Hepatocyte (in vitro differentiated cells): ENCODE results near the gene SQOR. TPM values are rescaled to one million over a fixed set of nuclear protein-coding genes. Genes with fewer than 3 reads are reported as not detected.
A peak's percentile ranks its signal among the peaks of the same experiment; 100 is the strongest.
"Not testable (repeated sequence)": the region's sequence is repeated elsewhere in the genome, so short reads cannot be mapped to it uniquely, and the experiment has no call there.

Experiments used
- DNase-seq: peaks from one replicate; pipeline ENCODE4 v3.0.0-alpha.2; 2016; ENCODE audit warnings: low spot score
- H2AFZ ChIP-seq: fragments of 200-600 bp; sonication (generic); 2 replicates; pipeline ENCODE4 v1.6.0; 2016; ENCODE audit warnings: antibody characterized with exemption, mild to moderate bottlenecking
- H3K27ac ChIP-seq: fragments of 200-600 bp; sonication (generic); 2 replicates; pipeline ENCODE4 v1.5.1; 2016; ENCODE audit warnings: mild to moderate bottlenecking
- H3K27me3 ChIP-seq: fragments of 200-600 bp; sonication (generic); 2 replicates; pipeline ENCODE4 v1.6.1; 2016
- H3K36me3 ChIP-seq: fragments of 200-600 bp; sonication (generic); replicated peaks from 2 replicates; pipeline ENCODE4 v1.5.1; 2016; ENCODE audit warnings: low read depth; ENCODE audit not compliant: insufficient read depth
- H3K4me1 ChIP-seq: fragments of 200-600 bp; sonication (generic); 2 replicates; pipeline ENCODE4 v1.5.1; 2016; ENCODE audit warnings: mild to moderate bottlenecking, moderate library complexity; ENCODE audit not compliant: insufficient read depth
- H3K4me2 ChIP-seq: fragments of 200-600 bp; sonication (generic); 2 replicates; pipeline ENCODE4 v1.6.0; 2016
- H3K4me3 ChIP-seq: fragments of 200-600 bp; sonication (generic); 2 replicates; pipeline ENCODE4 v1.5.1; 2016; ENCODE audit warnings: mild to moderate bottlenecking
- H3K79me2 ChIP-seq: fragments of 200-600 bp; sonication (generic); 2 replicates; pipeline ENCODE4 v1.6.0; 2017; ENCODE audit warnings: mild to moderate bottlenecking
- H3K9me2 ChIP-seq: fragments of 200-600 bp; sonication (generic); replicated peaks from 2 replicates; pipeline ENCODE4 v1.6.0; 2017; ENCODE audit warnings: mild to moderate bottlenecking; ENCODE audit not compliant: insufficient read depth
- H3K9me3 ChIP-seq: fragments of 200-600 bp; sonication (generic); 2 replicates; pipeline ENCODE4 v1.5.1; 2016; ENCODE audit warnings: low read depth, mild to moderate bottlenecking
- H4K20me1 ChIP-seq: fragments of 200-600 bp; sonication (generic); 2 replicates; pipeline ENCODE4 v1.6.0; 2016; ENCODE audit warnings: mild to moderate bottlenecking; ENCODE audit not compliant: insufficient read depth, poor library complexity, severe bottlenecking
- CTCF ChIP-seq: fragments of 200-600 bp; sonication (generic); IDR thresholded peaks from 2 replicates; pipeline ENCODE4 v1.5.1; 2016; ENCODE audit warnings: antibody characterized with exemption, mild to moderate bottlenecking; ENCODE audit not compliant: poor library complexity
- EZH2 ChIP-seq: fragments of 200-600 bp; sonication (generic); IDR thresholded peaks from 2 replicates; pipeline ENCODE4 v1.6.1; 2016; ENCODE audit warnings: antibody characterized with exemption, mild to moderate bottlenecking, borderline replicate concordance
- EZH2phosphoT487 ChIP-seq: fragments of 200-600 bp; sonication (generic); IDR thresholded peaks from one replicate; pipeline ENCODE4 v1.6.1; 2018; ENCODE audit warnings: antibody characterized with exemption, mild to moderate bottlenecking, low read depth, moderate library complexity; ENCODE audit not compliant: unreplicated experiment, severe bottlenecking
- WGBS: methylation state at CpG from one replicate; pipeline ENCODE4 v1.1.6; 2016; ENCODE audit warnings: low lambda C conversion rate; ENCODE audit errors: missing lambda C conversion rate; 5-methylcytosine and 5-hydroxymethylcytosine counted together
- polyA plus RNA-seq: library from polyadenylated mRNA; unstranded; fragments of >200 nt; fragmentation: Nextera tagmentation; extraction: Ambion mirVana; gene quantifications from 2 replicates; pipeline ENCODE4 v1.2.1, GENCODE V29; 2016
- total RNA-seq: library from RNA; depleted of rRNA; stranded (reverse); fragments of >200 nt; gene quantifications from 2 replicates; pipeline ENCODE4 v1.2.3, GENCODE V29; 2014

The SQOR gene
- total and polyA plus RNA-seq, 2 experiments from 2014 or later: 30.1 to 37.0 TPM

DNA sequence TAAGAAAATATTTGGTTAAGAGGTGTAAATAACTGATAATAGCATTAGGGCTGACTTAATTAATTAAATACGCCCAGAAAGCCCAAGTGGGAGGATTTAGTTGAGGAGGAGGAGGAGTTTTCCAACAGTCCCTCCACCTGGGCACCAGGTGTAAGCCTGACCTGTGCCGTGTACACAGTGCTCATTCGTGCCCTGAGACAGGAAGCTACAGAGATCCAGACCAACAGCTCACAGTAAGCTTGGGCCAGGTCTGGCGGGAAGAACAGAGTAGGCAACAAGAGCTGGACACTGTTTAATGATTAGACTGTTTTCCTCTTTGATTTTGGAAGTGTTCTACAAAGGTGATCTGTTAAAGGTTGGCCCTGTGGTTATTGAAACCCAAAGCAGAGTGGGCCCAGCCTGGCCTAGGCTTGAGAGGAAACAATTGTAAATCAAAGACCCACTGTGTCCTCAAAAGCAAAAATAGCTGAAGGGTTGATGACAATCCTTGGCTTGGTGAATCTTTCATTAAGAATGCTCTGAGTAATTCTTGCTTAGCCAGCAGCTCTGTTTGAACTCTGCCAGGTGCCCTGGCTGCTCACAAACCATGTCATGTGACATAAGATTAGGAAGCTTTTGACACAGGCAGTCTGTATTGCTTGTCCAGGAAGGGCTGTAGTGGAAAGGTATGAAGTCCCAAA, 13.8 kb downstream of the SQOR start:
- no peaks in the 10 kb centered on the region for H4K20me1 ChIP-seq
- H3K9me2 ChIP-seq: no peaks in the 10 kb centered on the region
- no peak overlapping the region for H3K4me3 ChIP-seq
- no peak overlapping the region for H2AFZ ChIP-seq
- H3K36me3 ChIP-seq: no peaks in the 10 kb centered on the region
- peak; percentile 69 for DNase-seq
- H3K27me3 ChIP-seq: no peaks in the 10 kb centered on the region
- peaks cover 29% of the 10 kb centered on the region for H3K79me2 ChIP-seq
- H3K4me2 ChIP-seq: no peak overlapping the region
- TF ChIP-seq CTCF (no peak), EZH2phosphoT487 (no peak), EZH2 (no peak)
- 67% methylated on average over 4 of the region's 4 CpGs for WGBS
- peaks cover 19% of the 10 kb centered on the region for H3K4me1 ChIP-seq
- no peaks in the 10 kb centered on the region for H3K9me3 ChIP-seq
- H3K27ac ChIP-seq: peak overlapping the region; percentile 86

DNA sequence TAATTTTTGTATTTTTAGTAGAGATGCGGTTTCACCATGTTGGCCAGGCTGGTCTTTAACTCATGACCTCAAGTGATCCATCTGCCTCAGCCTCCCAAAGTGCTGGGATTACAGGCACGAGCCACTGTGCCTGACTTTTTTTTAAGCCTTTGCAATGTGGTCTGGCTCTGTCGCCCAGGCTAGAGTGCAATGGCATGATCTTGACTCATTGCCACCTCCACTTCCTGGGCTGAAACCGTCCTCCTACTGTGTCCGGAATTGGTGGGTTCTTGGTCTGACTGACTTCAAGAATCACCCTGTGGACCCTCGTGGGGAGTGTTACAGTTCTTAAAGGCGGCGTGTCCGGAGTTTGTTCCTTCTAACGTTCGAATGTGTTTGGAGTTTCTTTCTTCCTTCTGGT, 15.2 kb downstream of the SQOR start:
- not testable (repeated sequence) for H4K20me1 ChIP-seq, H3K36me3 ChIP-seq, H3K27ac ChIP-seq, H3K27me3 ChIP-seq, H3K9me2 ChIP-seq, H2AFZ ChIP-seq, H3K4me3 ChIP-seq, DNase-seq, H3K4me2 ChIP-seq, H3K9me3 ChIP-seq
- peaks cover 31% of the 10 kb centered on the region for H3K79me2 ChIP-seq
- H3K4me1 ChIP-seq: peaks cover 14% of the 10 kb centered on the region
- 96% methylated on average over 11 of the region's 11 CpGs for WGBS

GRCh38 chr15:45650889-45651525, 16.2 kb downstream of the SQOR start:
- Histone ChIP-seq H3K27me3 (no peaks in the 10 kb centered on the region), H3K9me2 (no peaks in the 10 kb centered on the region), H3K9me3 (no peaks in the 10 kb centered on the region), H2AFZ (no peak overlapping the region), H3K4me1 (peaks cover 10% of the 10 kb centered on the region), H3K79me2 (peaks cover 32% of the 10 kb centered on the region), H3K27ac (no peak overlapping the region), H4K20me1 (no peaks in the 10 kb centered on the region), H3K4me3 (no peak overlapping the region), H3K36me3 (no peaks in the 10 kb centered on the region), H3K4me2 (no peak overlapping the region)
- no peak for DNase-seq
- TF ChIP-seq CTCF (no peak), EZH2 (no peak), EZH2phosphoT487 (no peak)
- 98% methylated on average over 31 of the region's 35 CpGs for WGBS

GRCh38 chr15:45653702-45654424, 19.0 kb downstream of the SQOR start:
- H3K27me3 ChIP-seq: no peaks in the 10 kb centered on the region
- TF ChIP-seq EZH2 (no peak), EZH2phosphoT487 (no peak), CTCF (no peak)
- H3K4me3 ChIP-seq: no peak overlapping the region
- no peak for DNase-seq
- no peak overlapping the region for H3K4me2 ChIP-seq
- H3K9me2 ChIP-seq: no peaks in the 10 kb centered on the region
- H3K27ac ChIP-seq: no peak overlapping the region
- no peaks in the 10 kb centered on the region for H3K36me3 ChIP-seq
- 94% methylated on average over 3 of the region's 3 CpGs for WGBS
- peaks cover 20% of the 10 kb centered on the region for H3K4me1 ChIP-seq
- no peaks in the 10 kb centered on the region for H4K20me1 ChIP-seq
- H2AFZ ChIP-seq: no peak overlapping the region
- H3K79me2 ChIP-seq: peaks cover 33% of the 10 kb centered on the region
- H3K9me3 ChIP-seq: no peaks in the 10 kb centered on the region
